PC-3 (cell line): ENCODE data around the gene TOP3A.

Experiments used
- CTCF ChIP-seq: fragments of 300-600 bp; sonication (generic); conservative IDR thresholded peaks from 2 replicates; pipeline ENCODE4 v1.5.1; 2017; ENCODE audit warnings: antibody characterized with exemption, low read depth, mild to moderate bottlenecking, low read length
- EZH2 ChIP-seq: fragments of 300-600 bp; sonication (generic); IDR thresholded peaks from one replicate; pipeline ENCODE4 v1.6.1; 2017; ENCODE audit warnings: antibody characterized with exemption, mild to moderate bottlenecking, low read length; ENCODE audit not compliant: unreplicated experiment
- EZH2phosphoT487 ChIP-seq: fragments of 300-600 bp; sonication (generic); IDR thresholded peaks from 2 replicates; pipeline ENCODE4 v1.6.1; 2018; ENCODE audit warnings: mild to moderate bottlenecking, antibody characterized with exemption, low read length, borderline replicate concordance

- TF ChIP-seq CTCF (no peak), EZH2phosphoT487 (no peak), EZH2 (no peak)
These were observed 56.8 kb downstream of the TOP3A start for GRCh38 chr17:18257982-18258355.
